ENCODE measurements around the gene PSMF1.

DNA sequence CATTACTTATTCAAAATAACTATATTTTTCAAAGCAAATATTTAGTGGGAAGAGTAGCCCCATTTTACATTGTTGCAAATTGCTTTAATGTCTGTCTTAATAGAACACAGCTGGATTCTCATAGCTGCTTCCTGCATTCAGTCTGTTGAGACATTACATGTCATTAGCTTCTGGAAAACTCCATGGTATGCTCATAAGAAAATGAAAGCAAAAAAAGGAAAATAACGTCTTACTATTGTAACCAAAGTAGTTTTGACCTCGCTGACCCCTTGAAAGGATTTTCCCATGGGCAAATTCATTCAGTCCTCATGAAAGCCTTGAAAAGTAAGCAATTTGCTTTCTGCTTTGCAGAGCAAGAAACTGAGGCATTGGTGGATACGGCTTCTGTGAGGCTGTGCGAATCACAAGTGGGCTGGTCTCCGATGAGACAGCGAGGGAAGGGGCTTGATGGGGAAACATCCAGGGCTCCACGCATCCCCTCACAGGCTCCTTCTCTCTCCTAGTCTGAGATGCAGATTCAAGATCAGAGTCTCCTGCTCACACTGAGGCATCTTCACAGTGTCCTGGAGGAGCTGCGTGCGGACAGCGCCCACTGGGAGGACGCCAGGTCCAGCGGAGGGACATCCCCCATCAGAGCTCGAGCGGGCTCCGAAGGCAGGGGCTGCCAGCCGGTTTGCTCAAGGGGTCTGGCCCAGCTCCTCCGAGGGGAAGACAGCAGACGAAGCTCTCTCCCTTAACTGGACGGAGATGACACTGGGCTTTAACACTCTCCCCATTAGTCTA, 88.2 kb downstream of the PSMF1 start:
- TF ChIP-seq, protein P1, sequence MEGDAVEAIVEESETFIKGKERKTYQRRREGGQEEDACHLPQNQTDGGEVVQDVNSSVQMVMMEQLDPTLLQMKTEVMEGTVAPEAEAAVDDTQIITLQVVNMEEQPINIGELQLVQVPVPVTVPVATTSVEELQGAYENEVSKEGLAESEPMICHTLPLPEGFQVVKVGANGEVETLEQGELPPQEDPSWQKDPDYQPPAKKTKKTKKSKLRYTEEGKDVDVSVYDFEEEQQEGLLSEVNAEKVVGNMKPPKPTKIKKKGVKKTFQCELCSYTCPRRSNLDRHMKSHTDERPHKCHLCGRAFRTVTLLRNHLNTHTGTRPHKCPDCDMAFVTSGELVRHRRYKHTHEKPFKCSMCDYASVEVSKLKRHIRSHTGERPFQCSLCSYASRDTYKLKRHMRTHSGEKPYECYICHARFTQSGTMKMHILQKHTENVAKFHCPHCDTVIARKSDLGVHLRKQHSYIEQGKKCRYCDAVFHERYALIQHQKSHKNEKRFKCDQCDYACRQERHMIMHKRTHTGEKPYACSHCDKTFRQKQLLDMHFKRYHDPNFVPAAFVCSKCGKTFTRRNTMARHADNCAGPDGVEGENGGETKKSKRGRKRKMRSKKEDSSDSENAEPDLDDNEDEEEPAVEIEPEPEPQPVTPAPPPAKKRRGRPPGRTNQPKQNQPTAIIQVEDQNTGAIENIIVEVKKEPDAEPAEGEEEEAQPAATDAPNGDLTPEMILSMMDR (IDR thresholded peaks at IDR 0.05; ENCODE audit: insufficient read depth, low read depth, low read length) = no peak
- TF ChIP-seq EZH2 (IDR thresholded peaks at IDR 0.05; ENCODE audit: insufficient read depth, low read length) = no peak
